Gastrocnemius medialis (tissue), 4 donors: ENCODE results near the gene PHLDB2.

Experiments
- POLR2A ChIP-seq, 2 donors: fragments of 450-650 bp; IDR thresholded peaks; one replicate each; pipeline ENCODE4 v1.6.1; 2017; ENCODE audit warnings: antibody characterized with exemption in 2 of 2, mild to moderate bottlenecking in 2 of 2, moderate library complexity in 2 of 2
- TF ChIP-seq, protein P1 (sequence below), 5 experiments: fragments of 450-650 bp in 3 of 5; fragments of 200-600 bp in 2 of 5; sonication (generic) in 2 of 5; IDR thresholded peaks in 4 of 5; conservative IDR thresholded peaks in 1 of 5; 1 replicate in 4 of 5; 2 replicates in 1 of 5; pipeline ENCODE4 v1.5.1; 2016 to 2019; ENCODE audit warnings: antibody characterized with exemption in 5 of 5, mild to moderate bottlenecking in 3 of 5, moderate library complexity in 3 of 5

DNA sequence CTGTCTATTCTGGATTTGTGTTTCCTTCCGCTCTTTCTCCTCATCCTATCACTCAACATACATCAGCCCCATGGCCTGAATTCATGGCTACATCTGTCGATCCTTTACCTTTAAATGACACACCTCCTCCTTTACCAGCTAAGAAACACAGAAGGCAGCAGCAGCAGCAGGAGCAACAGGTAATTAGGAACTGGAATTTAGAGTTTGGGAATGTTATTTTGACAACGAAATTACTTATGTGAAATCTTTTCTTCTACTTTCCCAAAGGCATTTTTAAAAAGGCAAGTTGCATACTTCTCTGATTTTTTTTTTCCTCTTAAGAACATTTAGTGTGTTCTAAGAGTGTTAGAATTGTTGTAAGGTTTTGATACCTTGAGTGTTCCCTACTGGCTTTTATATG is 90.6 kb downstream of the PHLDB2 start:
- TF ChIP-seq, protein P1, sequence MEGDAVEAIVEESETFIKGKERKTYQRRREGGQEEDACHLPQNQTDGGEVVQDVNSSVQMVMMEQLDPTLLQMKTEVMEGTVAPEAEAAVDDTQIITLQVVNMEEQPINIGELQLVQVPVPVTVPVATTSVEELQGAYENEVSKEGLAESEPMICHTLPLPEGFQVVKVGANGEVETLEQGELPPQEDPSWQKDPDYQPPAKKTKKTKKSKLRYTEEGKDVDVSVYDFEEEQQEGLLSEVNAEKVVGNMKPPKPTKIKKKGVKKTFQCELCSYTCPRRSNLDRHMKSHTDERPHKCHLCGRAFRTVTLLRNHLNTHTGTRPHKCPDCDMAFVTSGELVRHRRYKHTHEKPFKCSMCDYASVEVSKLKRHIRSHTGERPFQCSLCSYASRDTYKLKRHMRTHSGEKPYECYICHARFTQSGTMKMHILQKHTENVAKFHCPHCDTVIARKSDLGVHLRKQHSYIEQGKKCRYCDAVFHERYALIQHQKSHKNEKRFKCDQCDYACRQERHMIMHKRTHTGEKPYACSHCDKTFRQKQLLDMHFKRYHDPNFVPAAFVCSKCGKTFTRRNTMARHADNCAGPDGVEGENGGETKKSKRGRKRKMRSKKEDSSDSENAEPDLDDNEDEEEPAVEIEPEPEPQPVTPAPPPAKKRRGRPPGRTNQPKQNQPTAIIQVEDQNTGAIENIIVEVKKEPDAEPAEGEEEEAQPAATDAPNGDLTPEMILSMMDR (IDR thresholded peaks at IDR 0.05 in 4 of 5, conservative IDR thresholded peaks at IDR 0.05 in 1 of 5), result no peak
- no peak for TF ChIP-seq POLR2A (IDR thresholded peaks at IDR 0.05)
